Measurements from ENCODE around the gene IRS2. TPM values are rescaled to one million over a fixed set of nuclear protein-coding genes. Genes with fewer than 3 reads are reported as not detected.

Gene IRS2
- polyA plus RNA-seq, 1 experiment, result 1.5 TPM

DNA sequence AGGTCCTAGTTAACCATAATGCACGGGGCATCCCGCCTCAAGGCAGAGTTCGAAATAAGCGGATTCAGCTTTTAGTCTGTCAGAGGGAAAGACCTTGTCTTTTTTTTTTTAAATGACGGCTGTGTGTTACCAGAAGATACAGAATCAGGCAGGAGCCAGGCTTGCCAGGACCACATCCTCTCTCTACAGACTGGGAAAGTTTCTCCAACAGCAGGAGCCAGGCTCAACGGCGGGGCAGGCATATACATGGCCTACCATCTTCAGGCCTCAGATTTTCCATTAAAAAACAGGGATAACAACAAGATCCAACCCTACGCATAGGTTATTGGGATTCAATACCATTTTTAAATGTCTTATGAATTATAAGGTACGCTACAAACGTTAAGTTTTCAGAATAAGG is 17.8 kb downstream of the IRS2 start:
- Histone ChIP-seq H3K4me3 (ENCODE audit: low read depth, low read length) (no peak overlapping the region), H3K27ac (ENCODE audit: low read depth, low read length) (no peak overlapping the region), H3K27me3 (ENCODE audit: control insufficient read depth, insufficient read depth, low read length) (no peaks in the 10 kb centered on the region), H3K9me3 (ENCODE audit: control insufficient read depth, insufficient read depth, low read length) (no peaks in the 10 kb centered on the region)
- TF ChIP-seq, protein P1, sequence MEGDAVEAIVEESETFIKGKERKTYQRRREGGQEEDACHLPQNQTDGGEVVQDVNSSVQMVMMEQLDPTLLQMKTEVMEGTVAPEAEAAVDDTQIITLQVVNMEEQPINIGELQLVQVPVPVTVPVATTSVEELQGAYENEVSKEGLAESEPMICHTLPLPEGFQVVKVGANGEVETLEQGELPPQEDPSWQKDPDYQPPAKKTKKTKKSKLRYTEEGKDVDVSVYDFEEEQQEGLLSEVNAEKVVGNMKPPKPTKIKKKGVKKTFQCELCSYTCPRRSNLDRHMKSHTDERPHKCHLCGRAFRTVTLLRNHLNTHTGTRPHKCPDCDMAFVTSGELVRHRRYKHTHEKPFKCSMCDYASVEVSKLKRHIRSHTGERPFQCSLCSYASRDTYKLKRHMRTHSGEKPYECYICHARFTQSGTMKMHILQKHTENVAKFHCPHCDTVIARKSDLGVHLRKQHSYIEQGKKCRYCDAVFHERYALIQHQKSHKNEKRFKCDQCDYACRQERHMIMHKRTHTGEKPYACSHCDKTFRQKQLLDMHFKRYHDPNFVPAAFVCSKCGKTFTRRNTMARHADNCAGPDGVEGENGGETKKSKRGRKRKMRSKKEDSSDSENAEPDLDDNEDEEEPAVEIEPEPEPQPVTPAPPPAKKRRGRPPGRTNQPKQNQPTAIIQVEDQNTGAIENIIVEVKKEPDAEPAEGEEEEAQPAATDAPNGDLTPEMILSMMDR (IDR thresholded peaks at IDR 0.05; ENCODE audit: low read depth, low read length), result no peak
- ChIA-PET CTCF (no interaction called here), POLR2A (interaction anchor here (0.5 kb wide), 1 partner anchor 384 kb away, joined by 8 read pairs; no protein-coding TSS in a partner anchor)
- no peak for DNase-seq (ENCODE audit: low read depth, low spot score)

DNA sequence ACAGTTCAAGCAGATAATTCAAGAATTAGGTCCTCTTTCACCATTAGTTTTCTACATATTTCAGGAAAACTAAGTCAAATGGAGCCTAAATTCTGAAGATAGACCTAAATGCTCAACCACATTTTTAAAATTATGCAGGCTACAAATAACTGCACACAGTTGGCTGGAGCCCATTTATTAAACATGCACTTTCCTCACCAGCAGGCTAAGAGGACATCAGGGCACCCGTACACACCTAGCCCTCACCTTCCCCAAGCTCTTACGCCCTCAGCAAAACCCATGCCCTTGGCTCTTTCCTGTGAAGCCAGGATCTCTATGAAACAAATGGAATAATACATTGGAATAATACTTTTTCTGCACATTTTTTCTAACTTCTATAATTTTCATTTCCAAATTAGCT is 18.2 kb downstream of the IRS2 start:
- no peaks in the 10 kb centered on the region for H3K27me3 ChIP-seq (ENCODE audit: control insufficient read depth, insufficient read depth, low read length)
- DNase-seq (ENCODE audit: low read depth, low spot score), result no peak
- POLR2A ChIA-PET, result interaction anchor here (0.5 kb wide), 1 partner anchor 383 kb away, joined by 8 read pairs; no protein-coding TSS in a partner anchor
- H3K27ac ChIP-seq (ENCODE audit: low read depth, low read length), result no peak overlapping the region
- TF ChIP-seq, protein P1 (IDR thresholded peaks at IDR 0.05; ENCODE audit: low read depth, low read length), result no peak
- H3K4me3 ChIP-seq (ENCODE audit: low read depth, low read length), result no peak overlapping the region
- H3K9me3 ChIP-seq (ENCODE audit: control insufficient read depth, insufficient read depth, low read length), result no peaks in the 10 kb centered on the region
- CTCF ChIA-PET, result no interaction called here

DNA sequence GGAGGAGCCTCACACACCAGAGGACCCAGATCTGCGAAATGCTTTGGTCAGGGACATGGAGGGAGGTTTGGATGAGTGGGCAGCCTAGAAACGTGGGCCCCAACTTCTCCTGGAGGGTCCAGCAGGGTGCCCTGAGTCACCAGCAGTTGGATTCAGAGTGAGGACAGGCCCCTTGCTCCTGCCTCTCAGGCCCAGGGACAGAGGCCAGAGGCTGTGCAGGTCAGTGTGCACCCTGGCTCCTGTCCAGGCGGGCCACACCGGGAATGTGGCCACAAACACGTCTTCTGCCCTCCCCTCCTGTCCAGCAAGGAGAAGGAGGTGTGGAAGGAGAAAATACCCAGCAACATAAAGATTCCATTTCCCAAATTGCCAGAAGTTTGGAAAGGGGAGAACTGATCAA is 19.4 kb downstream of the IRS2 start:
- TF ChIP-seq, protein P1 (IDR thresholded peaks at IDR 0.05; ENCODE audit: low read depth, low read length), result no peak
- no peaks in the 10 kb centered on the region for H3K9me3 ChIP-seq (ENCODE audit: control insufficient read depth, insufficient read depth, low read length)
- ChIA-PET CTCF (no interaction called here), POLR2A (no interaction called here)
- no peaks in the 10 kb centered on the region for H3K27me3 ChIP-seq (ENCODE audit: control insufficient read depth, insufficient read depth, low read length)
- no peak overlapping the region for H3K4me3 ChIP-seq (ENCODE audit: low read depth, low read length)
- no peak for DNase-seq (ENCODE audit: low read depth, low spot score)
- no peak overlapping the region for H3K27ac ChIP-seq (ENCODE audit: low read depth, low read length)

DNA sequence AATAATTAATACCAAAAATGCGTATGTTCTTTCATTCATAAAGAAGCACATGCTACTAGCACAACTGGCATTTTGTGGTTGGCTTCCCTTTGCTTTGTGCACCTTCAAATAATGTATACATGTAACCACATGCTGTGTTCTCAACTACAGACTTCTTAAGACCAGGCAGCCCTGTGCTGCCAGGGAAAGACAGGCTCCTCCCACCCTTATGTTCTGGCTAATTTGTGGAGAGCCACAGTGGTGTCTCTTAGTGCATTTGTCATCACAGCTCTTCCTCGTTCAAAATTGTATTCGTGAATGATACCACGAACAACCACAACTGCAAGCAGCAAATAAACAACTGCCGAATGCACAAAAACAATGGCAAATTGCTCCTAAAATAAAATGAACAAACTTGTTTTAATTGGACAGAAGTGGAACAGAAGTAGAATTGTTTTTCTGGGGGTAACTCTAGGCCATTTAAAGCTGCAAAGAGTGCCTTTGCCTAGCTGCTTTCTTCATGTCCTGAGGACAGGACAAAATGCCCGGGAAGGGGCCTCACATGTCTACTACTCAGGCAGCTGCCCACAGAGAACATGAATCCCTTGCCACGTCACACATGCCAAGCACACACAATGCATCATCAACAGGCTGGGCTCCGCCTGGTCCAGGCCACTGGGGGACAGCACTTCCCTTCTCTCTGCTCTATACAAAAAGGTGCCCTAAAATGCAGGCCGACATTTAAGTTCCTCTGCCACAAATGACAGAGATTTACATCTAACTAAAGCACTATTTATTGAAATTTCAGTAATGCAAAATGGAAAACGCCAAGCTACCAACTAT is 21.7 kb downstream of the IRS2 start:
- Histone ChIP-seq H3K4me3 (ENCODE audit: low read depth, low read length) (no peak overlapping the region), H3K9me3 (ENCODE audit: control insufficient read depth, insufficient read depth, low read length) (no peaks in the 10 kb centered on the region), H3K27ac (ENCODE audit: low read depth, low read length) (no peak overlapping the region), H3K27me3 (ENCODE audit: control insufficient read depth, insufficient read depth, low read length) (no peaks in the 10 kb centered on the region)
- CTCF ChIA-PET, result no interaction called here
- POLR2A ChIA-PET, result no interaction called here
- TF ChIP-seq, protein P1 (IDR thresholded peaks at IDR 0.05; ENCODE audit: low read depth, low read length), result no peak
- no peak for DNase-seq (ENCODE audit: low read depth, low spot score)

DNA sequence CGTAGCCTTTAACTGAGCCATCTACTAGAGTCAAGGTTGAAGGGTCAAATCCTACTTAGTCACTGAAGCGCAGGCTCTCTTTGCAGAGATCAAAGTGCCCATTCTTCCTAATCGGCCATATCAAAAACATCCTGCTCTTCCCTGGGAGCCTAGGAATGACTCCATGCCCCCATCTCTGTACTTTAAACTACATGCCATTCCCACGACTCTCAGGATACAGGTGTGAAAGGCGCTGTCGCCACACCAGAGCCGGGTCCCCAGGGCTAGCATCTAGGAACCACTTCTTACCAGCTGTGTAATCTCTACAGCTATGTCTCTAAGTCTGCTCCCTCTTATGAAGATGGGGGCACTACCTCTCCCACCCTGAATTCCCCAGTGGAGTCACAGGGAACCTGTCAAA is 22.3 kb downstream of the IRS2 start:
- Histone ChIP-seq H3K4me3 (ENCODE audit: low read depth, low read length) (no peak overlapping the region), H3K9me3 (ENCODE audit: control insufficient read depth, insufficient read depth, low read length) (no peaks in the 10 kb centered on the region), H3K27me3 (ENCODE audit: control insufficient read depth, insufficient read depth, low read length) (no peaks in the 10 kb centered on the region), H3K27ac (ENCODE audit: low read depth, low read length) (no peak overlapping the region)
- ChIA-PET POLR2A (no interaction called here), CTCF (no interaction called here)
- TF ChIP-seq, protein P1 (IDR thresholded peaks at IDR 0.05; ENCODE audit: low read depth, low read length), result no peak
- DNase-seq (ENCODE audit: low read depth, low spot score), result no peak

All from AG04450 (cell line).